Endothelial cell of umbilical vein (primary cell): ENCODE data around the gene DGKI. TPM values are rescaled to one million over a fixed set of nuclear protein-coding genes. Genes with fewer than 3 reads are reported as not detected.
"Not testable (repeated sequence)": the region's sequence is repeated elsewhere in the genome, so short reads cannot be mapped to it uniquely, and the experiment has no call there.

ENCODE experiments used
- BruUV-seq: library from RNA; stranded (reverse); fragments of 400-500 nt; replicated peaks from 2 replicates; lab custom pipeline; 2021; lab: Mats Ljungman, UMichigan
- CTCF ChIA-PET: fragments of 300-600, 350-600 bp; sonication (Branson Sonifier 250); formaldehyde crosslinking; loops from one replicate; lab custom pipeline; 2021; ENCODE audit warnings: antibody characterized with exemption, inconsistent platforms; lab: Charles Lee
- POLR2A ChIA-PET: fragments of 300-600, 350-600 bp; sonication (Branson Sonifier 250); formaldehyde crosslinking; loops from one replicate; lab custom pipeline; 2021; ENCODE audit warnings: antibody characterized with exemption, inconsistent platforms; lab: Charles Lee
- DNase-seq: peaks from one replicate; pipeline ENCODE4 v3.0.0-alpha.2; 2011; ENCODE audit warnings: low read depth, low spot score
- FAIRE-seq: peaks from 2 replicates; lab custom pipeline; 2011; peaks lifted over from hg19 to GRCh38; lab: Jason Lieb, UNC
- H2AFZ ChIP-seq: 2 replicates; pipeline ENCODE4 v1.6.0; 2012; ENCODE audit warnings: low read depth, low read length, control low read depth, inconsistent platforms
- H3K27ac ChIP-seq: 2 replicates; pipeline ENCODE4 v1.5.1; 2011; ENCODE audit warnings: low read depth, mild to moderate bottlenecking, control low read depth, low read length, moderate library complexity; ENCODE audit not compliant: insufficient read depth
- H3K27me3 ChIP-seq, 2 experiments: 2 replicates each; pipeline versions ENCODE4 v1.6.0 to v1.6.1; 2011; ENCODE audit warnings: low read length in 2 of 2, mixed read lengths in 1 of 2; ENCODE audit not compliant: control insufficient read depth in 2 of 2, insufficient read depth in 2 of 2
- H3K36me3 ChIP-seq, 2 experiments: 2 replicates in 1 of 2; 3 replicates in 1 of 2; pipeline ENCODE4 v1.5.1; 2011; ENCODE audit warnings: low read length in 2 of 2, mild to moderate bottlenecking in 1 of 2, moderate library complexity in 1 of 2; ENCODE audit not compliant: control insufficient read depth in 2 of 2, insufficient read depth in 2 of 2; ENCODE audit errors: extremely low read depth in 1 of 2
- H3K4me1 ChIP-seq: 3 replicates; pipeline ENCODE4 v1.5.1; 2011; ENCODE audit warnings: mild to moderate bottlenecking, low read length; ENCODE audit not compliant: control insufficient read depth, insufficient read depth; ENCODE audit errors: extremely low read depth
- H3K4me2 ChIP-seq: 2 replicates; pipeline ENCODE4 v1.6.1; 2011; ENCODE audit warnings: low read length, control low read depth, mixed read lengths; ENCODE audit not compliant: insufficient read depth
- H3K4me3 ChIP-seq, 3 experiments: fragments of 200-600 bp in 1 of 3; sonication (generic), shearing (Covaris generic) in 1 of 3; replicated peaks in 1 of 3; 2 replicates each; pipeline ENCODE4 v1.5.1; 2011 to 2016; ENCODE audit warnings: control low read depth in 3 of 3, low read length in 3 of 3, mild to moderate bottlenecking in 2 of 3, inconsistent platforms in 1 of 3, low read depth in 1 of 3, moderate library complexity in 1 of 3; ENCODE audit not compliant: insufficient read depth in 1 of 3
- H3K79me2 ChIP-seq: 2 replicates; pipeline ENCODE4 v1.6.0; 2012; ENCODE audit warnings: low read length, inconsistent platforms; ENCODE audit not compliant: control insufficient read depth, insufficient read depth
- H3K9ac ChIP-seq: replicated peaks from 2 replicates; pipeline ENCODE3; 2011; ENCODE audit warnings: low read length, control low read depth; ENCODE audit not compliant: insufficient read depth; ENCODE audit errors: extremely low read depth
- H3K9me1 ChIP-seq: replicated peaks from 3 replicates; pipeline ENCODE4 v1.6.0; 2011; ENCODE audit warnings: mild to moderate bottlenecking, low read length; ENCODE audit not compliant: control insufficient read depth, insufficient read depth; ENCODE audit errors: extremely low read depth
- H3K9me3 ChIP-seq: replicated peaks from 2 replicates; pipeline ENCODE4 v1.5.1; 2012; ENCODE audit warnings: low read length, inconsistent platforms; ENCODE audit not compliant: control insufficient read depth, insufficient read depth
- H4K20me1 ChIP-seq: replicated peaks from 2 replicates; pipeline ENCODE3; 2011; ENCODE audit warnings: mild to moderate bottlenecking, low read length; ENCODE audit not compliant: control insufficient read depth, insufficient read depth; ENCODE audit errors: extremely low read depth
- CTCF ChIP-seq, 2 donors: IDR thresholded peaks; 1 replicate in 1 of 2; 2 replicates in 1 of 2; pipeline ENCODE4 v1.5.1; 2011; ENCODE audit warnings: low read length in 2 of 2, mild to moderate bottlenecking in 2 of 2, moderate library complexity in 2 of 2, control low read depth in 1 of 2, inconsistent platforms in 1 of 2, low read depth in 1 of 2; ENCODE audit not compliant: insufficient read depth in 1 of 2; ENCODE audit errors: extremely low read depth in 1 of 2
- EZH2 ChIP-seq: IDR thresholded peaks from 2 replicates; pipeline ENCODE4 v1.6.1; 2012; ENCODE audit warnings: borderline replicate concordance, low read depth, mild to moderate bottlenecking, moderate library complexity, low read length, inconsistent platforms; ENCODE audit not compliant: severe bottlenecking
- FOS ChIP-seq: IDR thresholded peaks from 2 replicates; pipeline ENCODE4 v1.6.1; 2011; ENCODE audit warnings: mild to moderate bottlenecking, low read length, moderate library complexity, borderline replicate concordance; ENCODE audit not compliant: insufficient read depth
- GATA2 ChIP-seq: IDR thresholded peaks from 2 replicates; pipeline ENCODE4 v1.7.0; 2011; ENCODE audit warnings: low read depth, mild to moderate bottlenecking, moderate library complexity, mixed read lengths, low read length; ENCODE audit not compliant: insufficient read length, insufficient read depth
- JUN ChIP-seq: IDR thresholded peaks from 2 replicates; pipeline ENCODE4 v1.6.1; 2011; ENCODE audit warnings: borderline replicate concordance, low read depth; ENCODE audit not compliant: insufficient read length, insufficient read depth
- MAX ChIP-seq: IDR thresholded peaks from 2 replicates; pipeline ENCODE4 v1.6.1; 2011; ENCODE audit not compliant: insufficient read depth, insufficient read length
- MYC ChIP-seq: IDR thresholded peaks from one replicate; pipeline ENCODE4 v1.6.1; 2011; ENCODE audit warnings: mild to moderate bottlenecking, low read depth, low read length
- POLR2A ChIP-seq: IDR thresholded peaks from 2 replicates; pipeline ENCODE4 v1.6.1; 2012; ENCODE audit warnings: low read depth, mild to moderate bottlenecking, control low read depth, low read length
- POLR2AphosphoS5 ChIP-seq: IDR thresholded peaks from 2 replicates; pipeline ENCODE4 v1.6.1; 2012; ENCODE audit warnings: low read depth, mild to moderate bottlenecking, control low read depth, low read length, moderate library complexity; ENCODE audit not compliant: insufficient read depth
- dilution Hi-C: fragments of 300-500 bp; cut with MboI; formaldehyde crosslinking; loops from one replicate; pipeline ENCODE4 v1.15.0; 2019; ENCODE audit warnings: low sequenced_read_pairs; ENCODE audit not compliant: extremely low pct_ligation_motif_present
- intact Hi-C: fragments of 100-400 bp; cut with micrococcal nuclease; formaldehyde crosslinking; loops from one replicate; pipeline ENCODE4 v1.10.0; 2022
- polyA plus RNA-seq, 4 experiments: library from polyadenylated mRNA; depleted of rRNA in 3 of 4; stranded (reverse) in 3 of 4; unstranded in 1 of 4; fragments of >200 nt; gene quantifications; 2 replicates each; pipeline versions ENCODE4 v1.2.1 to v1.2.3, GENCODE V29; 2011 to 2012; ENCODE audit warnings: missing spikeins in 1 of 4
- total RNA-seq: library from RNA; stranded (reverse); gene quantifications from 2 replicates; pipeline ENCODE4 v1.2.3, GENCODE V29; 2021

Gene DGKI
- total and polyA plus RNA-seq, 2 donors (not counting 3 experiments of a cell fraction or from before 2014, with no cell fraction given): 0.11 to 0.51 TPM

GRCh38 chr7:137832990-137833389 is 13.8 kb downstream of the DGKI start:
- H3K27ac ChIP-seq, H3K4me3 ChIP-seq, POLR2A ChIA-PET, H3K4me1 ChIP-seq, H3K27me3 ChIP-seq, intact Hi-C loops, CTCF ChIA-PET, H4K20me1 ChIP-seq, H2AFZ ChIP-seq, BruUV-seq, dilution Hi-C loops, H3K9ac ChIP-seq, H3K9me1 ChIP-seq, H3K9me3 ChIP-seq, H3K36me3 ChIP-seq, H3K79me2 ChIP-seq, H3K4me2 ChIP-seq, FAIRE-seq, DNase-seq: not testable (repeated sequence)

- Histone ChIP-seq H3K27ac (no peak overlapping the region), H3K79me2 (no peaks in the 10 kb centered on the region), H3K4me2 (no peak overlapping the region), H3K9ac (no peak overlapping the region), H3K9me1 (no peaks in the 10 kb centered on the region), H4K20me1 (no peaks in the 10 kb centered on the region), H3K4me3 (no peak overlapping the region), H3K36me3 (no peaks in the 10 kb centered on the region), H3K27me3 (peaks cover 0 to 2% of the 10 kb centered on the region in 2 experiments), H2AFZ (no peak overlapping the region), H3K4me1 (no peaks in the 10 kb centered on the region), H3K9me3 (no peaks in the 10 kb centered on the region)
- dilution Hi-C loops (no loop called here), intact Hi-C loops (no loop called here)
- DNase-seq: no peak
- no TSS peak for BruUV-seq
- TF ChIP-seq POLR2A (no peak), EZH2 (no peak), FOS (no peak), GATA2 (no peak), CTCF (IDR thresholded peaks at IDR 0.05; ENCODE audit: extremely low read depth in 1 of 2, insufficient read depth in 1 of 2, low read depth in 1 of 2, low read length in 2 of 2) (no peak), POLR2AphosphoS5 (no peak), JUN (no peak), MAX (no peak), MYC (no peak)
- ChIA-PET POLR2A (no interaction called here), CTCF (no interaction called here)
- FAIRE-seq: no peak
These were observed 14.4 kb downstream of the DGKI start for GRCh38 chr7:137832382-137832781.

GRCh38 chr7:137831555-137831954 is 15.2 kb downstream of the DGKI start:
- H3K27ac ChIP-seq, H3K4me3 ChIP-seq, intact Hi-C loops, H3K9me3 ChIP-seq, H3K4me2 ChIP-seq, FAIRE-seq, POLR2A ChIA-PET, H4K20me1 ChIP-seq, H2AFZ ChIP-seq, H3K27me3 ChIP-seq, H3K4me1 ChIP-seq, CTCF ChIA-PET, H3K79me2 ChIP-seq, BruUV-seq, H3K36me3 ChIP-seq, H3K9me1 ChIP-seq, dilution Hi-C loops, DNase-seq, H3K9ac ChIP-seq: not testable (repeated sequence)
